Spleen (tissue), 11 donors: ENCODE data around the gene HSBP1L1. TPM values are rescaled to one million over a fixed set of nuclear protein-coding genes. Genes with fewer than 3 reads are reported as not detected.

Experiments used
- DNase-seq: peaks from one replicate; pipeline ENCODE4 v3.0.0-alpha.2; 2020
- H3K27ac ChIP-seq, 8 donors: fragments of 200-600 bp; sonication (generic) in 7 of 8; 1 replicate in 4 of 8; 2 replicates in 4 of 8; pipeline versions ENCODE4 v1.5.0 to v1.8.0; 2016 to 2021; ENCODE audit warnings: inconsistent platforms in 4 of 8, mild to moderate bottlenecking in 4 of 8, moderate library complexity in 1 of 8
- H3K27me3 ChIP-seq, 7 donors: fragments of 200-600 bp; sonication (generic) in 6 of 7; replicated peaks in 1 of 7; 1 replicate in 4 of 7; 2 replicates in 3 of 7; pipeline versions ENCODE4 v1.5.0 to v1.8.0; 2016 to 2021; ENCODE audit warnings: inconsistent platforms in 3 of 7, mild to moderate bottlenecking in 1 of 7
- H3K36me3 ChIP-seq, 6 donors: fragments of 200-600 bp; sonication (generic) in 5 of 6; 1 replicate in 4 of 6; 2 replicates in 2 of 6; pipeline versions ENCODE4 v1.5.0 to v1.8.0; 2016 to 2021; ENCODE audit warnings: inconsistent platforms in 2 of 6
- H3K4me1 ChIP-seq, 6 donors: fragments of 200-600 bp; sonication (generic) in 5 of 6; 1 replicate in 3 of 6; 2 replicates in 3 of 6; pipeline versions ENCODE4 v1.5.0 to v1.8.0; 2016 to 2021; ENCODE audit warnings: inconsistent platforms in 3 of 6
- H3K4me3 ChIP-seq, 8 donors: fragments of 200-600 bp; sonication (generic) in 7 of 8; 1 replicate in 4 of 8; 2 replicates in 4 of 8; pipeline versions ENCODE4 v1.5.0 to v1.8.0; 2016 to 2021; ENCODE audit warnings: inconsistent platforms in 4 of 8, mild to moderate bottlenecking in 4 of 8, moderate library complexity in 2 of 8
- H3K9me3 ChIP-seq, 8 donors: fragments of 200-600 bp; sonication (generic) in 7 of 8; 1 replicate in 4 of 8; 2 replicates in 4 of 8; pipeline versions ENCODE4 v1.5.0 to v1.8.0; 2016 to 2021; ENCODE audit warnings: inconsistent platforms in 4 of 8
- CTCF ChIP-seq, 11 experiments: fragments of 200-600 bp in 7 of 11; fragments of 450-650 bp in 4 of 11; sonication (generic) in 4 of 11; IDR thresholded peaks in 8 of 11; conservative IDR thresholded peaks in 3 of 11; 1 replicate in 7 of 11; 2 replicates in 4 of 11; pipeline versions ENCODE4 v1.4.0 to v1.8.0; 2016 to 2021; ENCODE audit warnings: antibody characterized with exemption in 11 of 11, inconsistent platforms in 4 of 11, mild to moderate bottlenecking in 1 of 11
- POLR2A ChIP-seq, 3 donors: fragments of 450-650 bp; IDR thresholded peaks; one replicate each; pipeline ENCODE4 v1.5.1; 2017; ENCODE audit warnings: antibody characterized with exemption in 3 of 3, mild to moderate bottlenecking in 1 of 3
- POLR2AphosphoS5 ChIP-seq, 3 donors: sonication (generic); formaldehyde crosslinking; IDR thresholded peaks; one replicate each; pipeline ENCODE4 v1.5.1; 2017; ENCODE audit warnings: antibody characterized with exemption in 3 of 3
- WGBS, 5 donors: extraction: QIAGEN DNeasy Blood & Tissue Kit in 3 of 5; methylation state at CpG; one replicate each; pipeline versions ENCODE4 v1.1.5 to v1.1.7; 2013 to 2018; 5-methylcytosine and 5-hydroxymethylcytosine counted together
- intact Hi-C: fragments of 100-400 bp; cut with DNase I; formaldehyde crosslinking; loops from one replicate; pipeline ENCODE4 v1.15.0; 2023; ENCODE audit warnings: low total_unique reads
- polyA plus RNA-seq, 3 donors: library from polyadenylated mRNA; stranded (reverse); fragments of 200-250 nt; gene quantifications; one replicate each; pipeline ENCODE4 v1.2.1, GENCODE V29; 2013
- total RNA-seq, 7 donors: library from RNA; depleted of rRNA in 3 of 7; stranded (reverse); fragments of >200 nt in 3 of 7; fragmentation: NEBNext Ultra II Directional in 4 of 7; extraction: Animal tissue kit (Norgen Biotek cat#: 25700) in 4 of 7; gene quantifications; one replicate each; pipeline versions ENCODE4 v1.1.0 to v1.2.1, GENCODE V29; 2016 to 2021
- donor health status: healthy with polysubstance abuse.
- donor health status: DM: no; HTN: no; CAD: no; lungs with moderate emphysema.
- donor health status: DM: no; HTN: no; CAD: no.
- donor health status: Bipolar disorder and iron deficiency.
- donor health status: healthy.
- donor health status: DM: no; HTN: no; CAD: no.
- donor health status: DM: yes; HTN: yes; CAD: no.

The HSBP1L1 gene
- total and polyA plus RNA-seq, 10 donors = 10.0 to 36.4 (median 18.8) TPM

GRCh38 chr18:80012714-80013113, 48.3 kb downstream of the HSBP1L1 start:
- intact Hi-C loops = no loop called here
- Histone ChIP-seq H3K9me3 (peaks cover 0 to 77% (median 68%) of the 10 kb centered on the region in 8 donors), H3K36me3 (no peaks in the 10 kb centered on the region), H3K27ac (no peak overlapping the region), H3K27me3 (no peaks in the 10 kb centered on the region), H3K4me3 (no peak overlapping the region), H3K4me1 (no peaks in the 10 kb centered on the region)
- DNase-seq = no peak
- TF ChIP-seq POLR2A (IDR thresholded peaks at IDR 0.05) (no peak), POLR2AphosphoS5 (IDR thresholded peaks at IDR 0.05) (no peak), CTCF (IDR thresholded peaks at IDR 0.05 in 8 of 11, conservative IDR thresholded peaks at IDR 0.05 in 3 of 11) (no peak)
- WGBS, 5 donors = 96 to 98% (median 97%) methylated on average over 20 of the region's 20 CpGs

Other genes starting within 250 kb of the HSBP1L1 start
- 1 to 10 TPM in 3 of 7 donors, under 1 TPM in 3, not detected in 1; 0.17 to 3.2 (median 1.1) TPM for gene KCNG2, start 166.7 kb upstream of the HSBP1L1 start, total RNA-seq
- under 1 TPM; 0.15 to 0.38 (median 0.22) TPM for gene KCNG2, start 166.7 kb upstream of the HSBP1L1 start, polyA plus RNA-seq
- gene SLC66A2, start 13.0 kb upstream of the HSBP1L1 start, total RNA-seq = 10 to 100 TPM; 40.9 to 61.9 (median 51.1) TPM
- 10 to 100 TPM; 28.7 to 53.9 (median 33.4) TPM for gene SLC66A2, start 13.0 kb upstream of the HSBP1L1 start, polyA plus RNA-seq
- gene TXNL4A, start 23.9 kb downstream of the HSBP1L1 start, total RNA-seq = 10 to 100 TPM; 20.7 to 76.5 (median 63.9) TPM
- 10 to 100 TPM; 75.2 to 98.5 (median 80.9) TPM for gene TXNL4A, start 23.9 kb downstream of the HSBP1L1 start, polyA plus RNA-seq
- 10 to 100 TPM; 16.4 to 31.1 (median 20.6) TPM for gene RBFA, start 69.8 kb downstream of the HSBP1L1 start, total RNA-seq
- gene RBFA, start 69.8 kb downstream of the HSBP1L1 start, polyA plus RNA-seq = 10 to 100 TPM; 16.4 to 20.4 (median 19.0) TPM
- gene ADNP2, start 144.6 kb downstream of the HSBP1L1 start, total RNA-seq = 10 to 100 TPM; 14.3 to 20.6 (median 15.7) TPM
- 1 to 10 TPM; 3.5 to 4.5 (median 3.7) TPM for gene ADNP2, start 144.6 kb downstream of the HSBP1L1 start, polyA plus RNA-seq